A549 (cell line): ENCODE results near the gene RAD9A.

Experiments
- EHMT2 ChIP-seq: fragments of 200-600 bp; sonication (generic); IDR thresholded peaks from 2 replicates; pipeline ENCODE4 v1.6.1; 2016; ENCODE audit warnings: antibody characterized with exemption, low read depth, mild to moderate bottlenecking, moderate library complexity
- EP300 ChIP-seq, 2 experiments: fragments of >200 bp; sonication (Bioruptor Twin); formaldehyde crosslinking; IDR thresholded peaks; 2 replicates in 1 of 2; 3 replicates in 1 of 2; pipeline ENCODE4 v1.6.1; 2016 to 2017
- HDAC2 ChIP-seq: fragments of 200-600 bp; sonication (generic); IDR thresholded peaks from 2 replicates; pipeline ENCODE4 v1.6.1; 2016
- JUN ChIP-seq, 2 experiments: fragments of >200 bp; sonication (Bioruptor Twin); formaldehyde crosslinking; IDR thresholded peaks; 2 replicates in 1 of 2; 3 replicates in 1 of 2; pipeline ENCODE4 v1.6.1; 2016 to 2017
- MAZ ChIP-seq: fragments of 150-350 bp; IDR thresholded peaks from 2 replicates; pipeline ENCODE4 v1.6.1; 2014; ENCODE audit warnings: antibody characterized with exemption, low read depth, low read length, borderline replicate concordance
- POLR2A ChIP-seq: IDR thresholded peaks from 2 replicates; pipeline ENCODE4 v1.6.1; 2012; ENCODE audit warnings: mild to moderate bottlenecking, low read length
- POLR2AphosphoS2 ChIP-seq: conservative IDR thresholded peaks from 2 replicates; pipeline ENCODE4 v1.6.1; 2012; ENCODE audit warnings: low read length, improper control_type of control experiment, inconsistent platforms
- RAD21 ChIP-seq, 2 experiments: fragments of >200 bp in 1 of 2; sonication (Bioruptor Twin) in 1 of 2; formaldehyde crosslinking in 1 of 2; IDR thresholded peaks in 1 of 2; conservative IDR thresholded peaks in 1 of 2; 2 replicates in 1 of 2; 3 replicates in 1 of 2; pipeline ENCODE4 v1.6.1; 2012 to 2018; ENCODE audit warnings: inconsistent platforms in 1 of 2
- RCOR1 ChIP-seq: fragments of 150-350 bp; IDR thresholded peaks from 2 replicates; pipeline ENCODE4 v1.6.1; 2014; ENCODE audit warnings: antibody characterized with exemption, low read length, low read depth
- RFX5 ChIP-seq: fragments of 450-650 bp; IDR thresholded peaks from 2 replicates; pipeline ENCODE4 v1.7.1; 2014; ENCODE audit warnings: antibody characterized with exemption, mild to moderate bottlenecking, moderate library complexity
- RNF2 ChIP-seq: fragments of 200-600 bp; sonication (generic); IDR thresholded peaks from 2 replicates; pipeline ENCODE4 v1.6.1; 2016; ENCODE audit warnings: low read depth, mild to moderate bottlenecking, antibody characterized with exemption, moderate library complexity, borderline replicate concordance
- TF ChIP-seq, protein P1 (sequence below): fragments of >200 bp; sonication (Bioruptor Twin); formaldehyde crosslinking; IDR thresholded peaks from 3 replicates; pipeline ENCODE4 v1.5.1; 2016
- TF ChIP-seq, protein P2 (sequence below): fragments of 150-350 bp; IDR thresholded peaks from 2 replicates; pipeline ENCODE4 v1.6.1; 2014; ENCODE audit warnings: low read depth, mild to moderate bottlenecking, low read length

DNA sequence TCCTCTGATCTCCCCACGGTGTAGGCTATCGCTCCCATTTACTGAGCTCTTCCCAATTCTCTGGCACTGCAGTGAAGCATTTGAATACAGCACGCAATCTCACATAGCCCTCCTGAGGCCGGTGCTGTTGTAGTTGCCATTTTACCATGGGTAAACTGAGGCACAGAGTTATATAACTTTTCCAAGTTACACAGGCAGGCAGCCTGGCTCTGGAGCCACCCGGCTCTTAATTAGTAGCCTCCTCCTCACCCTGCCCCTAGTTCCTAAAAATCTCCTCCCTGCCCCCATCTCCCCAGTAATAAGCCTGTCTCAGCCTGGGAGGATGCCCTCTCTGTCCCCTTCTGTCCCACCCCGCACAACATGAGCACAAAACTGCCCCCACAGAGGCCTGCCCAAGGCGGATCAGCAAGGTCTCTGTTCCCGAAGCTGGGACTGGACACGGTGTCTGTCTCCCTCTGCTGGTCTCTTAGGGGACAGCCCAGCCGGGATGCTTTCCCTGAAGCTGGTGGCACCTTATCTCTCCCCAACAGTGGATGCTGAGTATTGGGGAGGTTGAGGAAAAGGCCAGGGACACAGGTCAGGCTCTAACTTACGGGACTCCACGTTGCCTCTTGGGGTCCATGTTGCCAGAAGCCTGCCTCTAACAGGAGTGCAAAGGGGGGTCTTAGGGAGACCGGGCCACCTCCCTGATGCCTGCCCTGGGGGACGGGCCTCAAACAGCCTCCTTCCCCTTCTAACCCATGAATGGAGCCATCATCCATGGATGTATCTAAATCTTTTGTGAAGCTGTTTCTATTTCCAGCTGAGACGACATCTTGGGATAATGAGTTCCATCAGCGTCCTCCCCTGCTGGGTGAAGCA, 9.3 kb upstream of the RAD9A start:
- TF ChIP-seq EP300 (IDR thresholded peaks at IDR 0.05) (no peak), MAZ (no peak; the same call in 1 of the 2 replicates), RAD21 (conservative IDR thresholded peaks at IDR 0.05 in 1 of 2, IDR thresholded peaks at IDR 0.05 in 1 of 2) (peak; percentile 99 to 100), RFX5 (no peak), RNF2 (no peak), POLR2A (no peak), RCOR1 (no peak), JUN (IDR thresholded peaks at IDR 0.05) (peak in 1 of 2 experiments; percentile 50; a peak in 2 of 5 replicates), HDAC2 (no peak), POLR2AphosphoS2 (no peak), EHMT2 (no peak)
- TF ChIP-seq, protein P1, sequence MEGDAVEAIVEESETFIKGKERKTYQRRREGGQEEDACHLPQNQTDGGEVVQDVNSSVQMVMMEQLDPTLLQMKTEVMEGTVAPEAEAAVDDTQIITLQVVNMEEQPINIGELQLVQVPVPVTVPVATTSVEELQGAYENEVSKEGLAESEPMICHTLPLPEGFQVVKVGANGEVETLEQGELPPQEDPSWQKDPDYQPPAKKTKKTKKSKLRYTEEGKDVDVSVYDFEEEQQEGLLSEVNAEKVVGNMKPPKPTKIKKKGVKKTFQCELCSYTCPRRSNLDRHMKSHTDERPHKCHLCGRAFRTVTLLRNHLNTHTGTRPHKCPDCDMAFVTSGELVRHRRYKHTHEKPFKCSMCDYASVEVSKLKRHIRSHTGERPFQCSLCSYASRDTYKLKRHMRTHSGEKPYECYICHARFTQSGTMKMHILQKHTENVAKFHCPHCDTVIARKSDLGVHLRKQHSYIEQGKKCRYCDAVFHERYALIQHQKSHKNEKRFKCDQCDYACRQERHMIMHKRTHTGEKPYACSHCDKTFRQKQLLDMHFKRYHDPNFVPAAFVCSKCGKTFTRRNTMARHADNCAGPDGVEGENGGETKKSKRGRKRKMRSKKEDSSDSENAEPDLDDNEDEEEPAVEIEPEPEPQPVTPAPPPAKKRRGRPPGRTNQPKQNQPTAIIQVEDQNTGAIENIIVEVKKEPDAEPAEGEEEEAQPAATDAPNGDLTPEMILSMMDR: peak; percentile 98
- TF ChIP-seq, protein P2, sequence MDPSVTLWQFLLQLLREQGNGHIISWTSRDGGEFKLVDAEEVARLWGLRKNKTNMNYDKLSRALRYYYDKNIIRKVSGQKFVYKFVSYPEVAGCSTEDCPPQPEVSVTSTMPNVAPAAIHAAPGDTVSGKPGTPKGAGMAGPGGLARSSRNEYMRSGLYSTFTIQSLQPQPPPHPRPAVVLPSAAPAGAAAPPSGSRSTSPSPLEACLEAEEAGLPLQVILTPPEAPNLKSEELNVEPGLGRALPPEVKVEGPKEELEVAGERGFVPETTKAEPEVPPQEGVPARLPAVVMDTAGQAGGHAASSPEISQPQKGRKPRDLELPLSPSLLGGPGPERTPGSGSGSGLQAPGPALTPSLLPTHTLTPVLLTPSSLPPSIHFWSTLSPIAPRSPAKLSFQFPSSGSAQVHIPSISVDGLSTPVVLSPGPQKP: no peak
